ENCODE data around the gene FEN1. TPM values are rescaled to one million over a fixed set of nuclear protein-coding genes. Genes with fewer than 3 reads are reported as not detected.

The FEN1 gene
- total and polyA plus RNA-seq, 2 donors (not counting 1 experiment from before 2014, with no cell fraction given): 3.8 to 14.0 TPM

DNA sequence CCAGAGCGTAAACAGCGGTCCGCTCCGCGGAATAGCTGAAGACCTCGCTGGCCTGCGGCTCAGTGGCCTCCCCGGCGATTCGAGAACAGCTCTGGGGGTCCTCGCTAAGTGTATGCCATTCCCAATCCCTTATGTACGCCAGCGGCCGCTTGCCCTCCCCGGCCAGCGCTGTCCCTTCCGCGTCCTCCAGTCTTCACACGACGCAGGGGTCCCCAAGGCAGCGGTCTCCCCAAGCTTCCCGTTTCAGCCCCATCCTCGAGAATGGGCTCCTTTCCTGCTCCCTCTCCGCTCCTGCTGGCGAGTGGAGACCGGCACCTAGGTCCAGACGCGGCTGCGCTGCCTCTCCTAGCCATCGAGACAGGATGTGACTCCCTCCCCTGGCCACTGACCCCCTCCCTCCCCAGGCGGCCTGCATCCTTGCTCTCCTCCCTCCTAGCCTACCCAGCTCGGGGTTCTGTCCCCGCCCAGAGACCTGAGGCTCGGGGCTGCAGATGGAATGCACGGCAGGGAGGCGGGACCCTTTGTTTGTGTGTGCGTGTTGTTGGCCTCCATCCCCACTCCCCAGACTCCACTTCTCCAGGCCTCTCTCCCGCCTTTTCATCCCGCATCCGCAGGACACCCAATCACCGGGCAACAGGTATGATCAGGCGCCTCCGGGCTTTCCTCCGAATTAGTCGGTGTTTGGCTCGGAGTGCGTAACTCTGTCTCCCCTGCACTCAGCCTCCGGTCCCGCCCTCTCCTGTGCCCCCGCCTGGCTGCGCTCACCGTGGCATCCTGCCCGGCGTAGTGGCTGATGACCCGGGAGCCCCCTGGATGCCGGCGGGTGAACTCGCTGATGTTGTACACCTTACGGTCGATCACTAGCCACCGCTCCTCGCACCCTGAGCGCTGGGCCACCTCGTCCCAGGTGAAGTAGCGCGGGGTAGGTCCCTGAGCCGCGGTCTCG, 23.4 kb downstream of the FEN1 start:
- Histone ChIP-seq H3K4me3 (replicated peaks in 1 of 4; ENCODE audit: control extremely low read depth in 1 of 4, insufficient read depth in 1 of 4, low read depth in 3 of 4, low read length in 4 of 4) (peak overlapping the region; percentile 77 to 81 (median 79)), H2AFZ (ENCODE audit: low read length) (no peak overlapping the region), H3K27ac (ENCODE audit: insufficient read depth, low read length) (peak overlapping the region; percentile 98), H4K20me1 (ENCODE audit: control insufficient read depth, extremely low read depth, insufficient read depth, low read length) (no peaks in the 10 kb centered on the region), H3K79me2 (ENCODE audit: control insufficient read depth, insufficient read depth, low read length) (peaks cover 11% of the 10 kb centered on the region), H3K9me3 (ENCODE audit: control insufficient read depth, insufficient read depth, low read depth, low read length) (no peaks in the 10 kb centered on the region), H3K4me2 (ENCODE audit: extremely low read depth, insufficient read depth, low read length) (peak overlapping the region; percentile 42), H3K4me1 (ENCODE audit: control insufficient read depth, extremely low read depth, insufficient read depth, low read length) (peaks cover 7% of the 10 kb centered on the region), H3K36me3 (ENCODE audit: control insufficient read depth, insufficient read depth, low read length) (peaks cover 8% of the 10 kb centered on the region), H3K27me3 (ENCODE audit: control insufficient read depth, insufficient read depth, low read length) (no peaks in the 10 kb centered on the region), H3K9ac (ENCODE audit: insufficient read depth, low read length) (peak overlapping the region; percentile 95)
- peak; percentile 67 to 81 for DNase-seq (ENCODE audit: low read depth in 2 of 2)
- TF ChIP-seq EZH2 (IDR thresholded peaks at IDR 0.05; ENCODE audit: low read length, missing control alignments): no peak
- TF ChIP-seq, protein P1, sequence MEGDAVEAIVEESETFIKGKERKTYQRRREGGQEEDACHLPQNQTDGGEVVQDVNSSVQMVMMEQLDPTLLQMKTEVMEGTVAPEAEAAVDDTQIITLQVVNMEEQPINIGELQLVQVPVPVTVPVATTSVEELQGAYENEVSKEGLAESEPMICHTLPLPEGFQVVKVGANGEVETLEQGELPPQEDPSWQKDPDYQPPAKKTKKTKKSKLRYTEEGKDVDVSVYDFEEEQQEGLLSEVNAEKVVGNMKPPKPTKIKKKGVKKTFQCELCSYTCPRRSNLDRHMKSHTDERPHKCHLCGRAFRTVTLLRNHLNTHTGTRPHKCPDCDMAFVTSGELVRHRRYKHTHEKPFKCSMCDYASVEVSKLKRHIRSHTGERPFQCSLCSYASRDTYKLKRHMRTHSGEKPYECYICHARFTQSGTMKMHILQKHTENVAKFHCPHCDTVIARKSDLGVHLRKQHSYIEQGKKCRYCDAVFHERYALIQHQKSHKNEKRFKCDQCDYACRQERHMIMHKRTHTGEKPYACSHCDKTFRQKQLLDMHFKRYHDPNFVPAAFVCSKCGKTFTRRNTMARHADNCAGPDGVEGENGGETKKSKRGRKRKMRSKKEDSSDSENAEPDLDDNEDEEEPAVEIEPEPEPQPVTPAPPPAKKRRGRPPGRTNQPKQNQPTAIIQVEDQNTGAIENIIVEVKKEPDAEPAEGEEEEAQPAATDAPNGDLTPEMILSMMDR (conservative IDR thresholded peaks at IDR 0.05 in 1 of 2, IDR thresholded peaks at IDR 0.05 in 1 of 2; ENCODE audit: low read depth in 1 of 2, low read length in 2 of 2): no peak

DNA sequence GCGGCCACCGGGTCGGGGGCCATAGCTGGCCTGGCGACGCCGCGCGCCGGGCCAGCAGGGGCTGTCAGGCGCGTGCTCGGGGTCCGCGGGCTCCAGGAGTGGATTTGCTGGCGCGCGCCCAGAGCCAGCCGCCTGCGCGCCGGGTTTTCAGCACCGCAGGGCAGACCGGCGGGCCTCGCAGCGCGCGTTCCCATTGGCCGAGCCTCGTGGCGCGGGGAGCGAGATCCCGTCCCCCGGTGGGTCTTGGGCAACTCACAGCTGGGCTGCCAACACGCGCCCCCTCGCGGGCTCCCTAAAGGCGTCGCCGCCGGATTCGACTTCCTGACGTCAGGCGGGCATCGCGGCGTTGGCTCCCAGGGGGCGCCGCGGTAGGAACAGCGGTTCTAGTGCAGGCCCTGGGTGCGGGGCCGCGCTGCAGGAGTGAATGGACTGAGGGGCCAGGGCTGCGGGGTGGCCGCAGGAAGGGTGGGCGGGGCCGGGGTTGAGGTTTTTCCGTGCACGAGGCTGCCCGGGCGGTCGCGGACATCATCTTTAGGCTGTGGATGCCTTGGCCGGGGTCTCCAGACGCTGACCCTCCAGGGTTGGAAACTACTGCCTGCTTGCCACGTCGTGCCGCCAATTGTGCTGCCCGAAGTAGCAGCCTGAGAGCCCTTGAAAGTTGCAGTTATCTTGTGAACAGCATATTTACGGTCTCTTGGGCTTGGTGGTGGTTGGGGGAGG, 24.2 kb downstream of the FEN1 start, which contains the start of gene FADS1:
TSS of gene FADS1 (minus strand) at position 268 of the 720 bp plus-strand sequence. CDS start at position 194, 74 bp downstream.
- Histone ChIP-seq H2AFZ (ENCODE audit: low read length) (no peak within 1 kb of the TSS), H3K4me2 (ENCODE audit: extremely low read depth, insufficient read depth, low read length) (peak within 1 kb of the TSS; percentile 84), H4K20me1 (ENCODE audit: control insufficient read depth, extremely low read depth, insufficient read depth, low read length) (no peaks in the 10 kb centered on the region), H3K27me3 (ENCODE audit: control insufficient read depth, insufficient read depth, low read length) (no peaks in the 10 kb centered on the region), H3K79me2 (ENCODE audit: control insufficient read depth, insufficient read depth, low read length) (peaks cover 11% of the 10 kb centered on the region), H3K4me3 (replicated peaks in 1 of 4; ENCODE audit: control extremely low read depth in 1 of 4, insufficient read depth in 1 of 4, low read depth in 3 of 4, low read length in 4 of 4) (peak within 1 kb of the TSS; percentile 77 to 81 (median 79)), H3K9me3 (ENCODE audit: control insufficient read depth, insufficient read depth, low read depth, low read length) (no peaks in the 10 kb centered on the region), H3K36me3 (ENCODE audit: control insufficient read depth, insufficient read depth, low read length) (peaks cover 7% of the 10 kb centered on the region), H3K4me1 (ENCODE audit: control insufficient read depth, extremely low read depth, insufficient read depth, low read length) (peaks cover 7% of the 10 kb centered on the region), H3K27ac (ENCODE audit: insufficient read depth, low read length) (peak within 1 kb of the TSS; percentile 98), H3K9ac (ENCODE audit: insufficient read depth, low read length) (peak within 1 kb of the TSS; percentile 95)
- peak; percentile 94 to 96 for DNase-seq (ENCODE audit: low read depth in 2 of 2)
- TF ChIP-seq EZH2 (IDR thresholded peaks at IDR 0.05; ENCODE audit: low read length, missing control alignments): no peak
- TF ChIP-seq, protein P1 (conservative IDR thresholded peaks at IDR 0.05 in 1 of 2, IDR thresholded peaks at IDR 0.05 in 1 of 2; ENCODE audit: low read depth in 1 of 2, low read length in 2 of 2): peak; percentile 38 to 49

Measured in fibroblast of lung (primary cell).